ENCODE results near the gene CDH23.

Gene CDH23

GRCh38 chr10:71838264-71839211, 441.8 kb downstream of the CDH23 start:
- Histone ChIP-seq H3K4me3 (ENCODE audit: low read depth in 1 of 2, low read length in 2 of 2) (no peak overlapping the region), H3K9me3 (ENCODE audit: control insufficient read depth in 1 of 2, low read length in 2 of 2) (no peaks in the 10 kb centered on the region), H3K27ac (ENCODE audit: low read depth, low read length) (no peak overlapping the region), H3K27me3 (ENCODE audit: control insufficient read depth in 1 of 2, insufficient read depth in 2 of 2, low read length in 2 of 2) (no peaks in the 10 kb centered on the region), H3K9ac (ENCODE audit: low read depth in 1 of 2, low read length in 2 of 2) (no peak overlapping the region), H3K36me3 (ENCODE audit: control insufficient read depth in 1 of 2, insufficient read depth in 2 of 2, low read length in 2 of 2) (peaks cover 0 to 6% of the 10 kb centered on the region in 2 donors), H3K4me1 (ENCODE audit: control insufficient read depth in 1 of 2, insufficient read depth in 2 of 2, low read length in 2 of 2) (peaks cover 41 to 43% of the 10 kb centered on the region in 2 donors)

DNA sequence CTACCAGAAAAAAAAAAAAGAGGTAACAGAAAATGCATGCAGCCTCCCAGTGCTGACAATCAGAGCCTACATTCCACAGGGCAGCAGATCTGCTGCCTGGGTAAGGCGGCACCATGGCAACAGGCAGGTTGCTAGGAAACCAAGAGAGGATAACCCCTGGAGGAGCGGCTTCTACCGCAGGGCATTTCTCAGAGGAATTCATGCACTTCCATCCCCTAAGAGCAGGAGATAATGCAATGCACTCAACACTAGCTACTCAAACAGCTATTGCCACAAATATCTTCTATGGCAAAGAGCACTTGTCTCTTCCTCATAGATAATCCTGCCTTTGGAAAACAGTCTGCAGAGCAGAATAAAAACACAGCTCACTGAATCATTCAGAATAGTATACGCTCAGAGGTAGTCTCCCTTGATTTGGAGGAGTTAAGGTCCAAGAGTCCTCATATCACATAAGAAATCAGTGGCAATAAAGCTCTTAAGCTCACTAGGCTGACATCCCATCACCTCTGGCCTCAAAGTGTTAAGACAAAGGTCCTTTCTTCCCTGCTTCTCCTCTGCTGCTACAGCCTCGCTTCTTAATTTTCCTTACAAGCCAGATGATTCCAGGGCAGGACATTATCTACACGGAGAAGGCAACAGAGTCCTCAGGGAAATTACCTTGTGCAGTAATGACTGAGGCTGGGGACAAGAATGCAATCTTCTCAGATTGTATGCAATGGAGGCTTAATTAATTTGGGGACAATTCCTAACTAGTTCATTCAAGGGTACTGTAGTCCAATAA, 443.6 kb downstream of the CDH23 start:
- H3K9ac ChIP-seq (ENCODE audit: low read depth in 1 of 2, low read length in 2 of 2) = no peak overlapping the region
- H3K4me1 ChIP-seq (ENCODE audit: control insufficient read depth in 1 of 2, insufficient read depth in 2 of 2, low read length in 2 of 2) = peaks cover 38 to 41% of the 10 kb centered on the region in 2 donors
- H3K4me3 ChIP-seq (ENCODE audit: low read depth in 1 of 2, low read length in 2 of 2) = no peak overlapping the region

DNA sequence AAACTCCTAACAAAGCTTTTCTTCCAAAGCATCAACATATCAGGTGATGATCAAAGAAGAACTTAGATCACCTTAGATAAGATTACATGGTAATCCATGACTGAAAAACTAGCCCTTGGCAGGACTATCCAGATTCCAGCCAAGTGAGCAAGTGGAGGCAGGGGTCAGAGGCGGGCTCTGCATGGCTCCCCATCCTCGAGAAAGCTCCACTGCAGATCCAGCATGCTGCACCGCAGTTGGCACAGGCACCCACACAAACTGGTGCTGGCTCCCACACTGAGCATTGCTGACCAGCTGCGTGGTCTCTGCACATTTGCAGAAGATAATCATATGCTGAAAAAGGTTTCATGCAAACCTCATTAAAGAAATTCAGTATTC, 444.2 kb downstream of the CDH23 start:
- Histone ChIP-seq H3K27ac (ENCODE audit: low read depth, low read length) (no peak overlapping the region), H3K4me1 (ENCODE audit: control insufficient read depth in 1 of 2, insufficient read depth in 2 of 2, low read length in 2 of 2) (peaks cover 35 to 38% of the 10 kb centered on the region in 2 donors), H3K36me3 (ENCODE audit: control insufficient read depth in 1 of 2, insufficient read depth in 2 of 2, low read length in 2 of 2) (no peaks in the 10 kb centered on the region), H3K9ac (ENCODE audit: low read depth in 1 of 2, low read length in 2 of 2) (no peak overlapping the region), H3K9me3 (ENCODE audit: control insufficient read depth in 1 of 2, low read length in 2 of 2) (no peaks in the 10 kb centered on the region), H3K4me3 (ENCODE audit: low read depth in 1 of 2, low read length in 2 of 2) (no peak overlapping the region), H3K27me3 (ENCODE audit: control insufficient read depth in 1 of 2, insufficient read depth in 2 of 2, low read length in 2 of 2) (no peaks in the 10 kb centered on the region)

More for the DNA sequence above, 443.6 kb downstream of the CDH23 start:
- no peak overlapping the region for H3K27ac ChIP-seq (ENCODE audit: low read depth, low read length)
- H3K27me3 ChIP-seq (ENCODE audit: control insufficient read depth in 1 of 2, insufficient read depth in 2 of 2, low read length in 2 of 2) = no peaks in the 10 kb centered on the region
- H3K9me3 ChIP-seq (ENCODE audit: control insufficient read depth in 1 of 2, low read length in 2 of 2) = no peaks in the 10 kb centered on the region
- no peaks in the 10 kb centered on the region for H3K36me3 ChIP-seq (ENCODE audit: control insufficient read depth in 1 of 2, insufficient read depth in 2 of 2, low read length in 2 of 2)

DNA sequence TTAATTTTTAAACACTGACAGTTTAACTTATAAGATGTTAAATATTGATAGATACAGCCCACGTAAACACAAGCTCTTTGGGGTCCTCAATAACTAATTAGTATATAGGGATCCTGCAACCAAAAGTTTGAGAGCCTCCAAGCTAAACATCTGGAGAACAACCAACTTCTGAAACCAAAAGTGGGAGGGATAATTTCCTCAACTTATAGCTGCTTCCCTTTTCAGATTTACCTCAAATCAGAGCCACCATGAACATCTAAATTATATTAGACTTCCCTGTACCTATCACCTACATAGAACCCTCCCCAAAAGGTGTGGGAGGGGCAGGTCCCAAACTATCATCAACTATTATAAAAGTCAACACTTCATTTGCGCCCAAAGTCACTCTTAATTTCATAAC, 445.7 kb downstream of the CDH23 start:
- no peak overlapping the region for H3K27ac ChIP-seq (ENCODE audit: low read depth, low read length)

DNA sequence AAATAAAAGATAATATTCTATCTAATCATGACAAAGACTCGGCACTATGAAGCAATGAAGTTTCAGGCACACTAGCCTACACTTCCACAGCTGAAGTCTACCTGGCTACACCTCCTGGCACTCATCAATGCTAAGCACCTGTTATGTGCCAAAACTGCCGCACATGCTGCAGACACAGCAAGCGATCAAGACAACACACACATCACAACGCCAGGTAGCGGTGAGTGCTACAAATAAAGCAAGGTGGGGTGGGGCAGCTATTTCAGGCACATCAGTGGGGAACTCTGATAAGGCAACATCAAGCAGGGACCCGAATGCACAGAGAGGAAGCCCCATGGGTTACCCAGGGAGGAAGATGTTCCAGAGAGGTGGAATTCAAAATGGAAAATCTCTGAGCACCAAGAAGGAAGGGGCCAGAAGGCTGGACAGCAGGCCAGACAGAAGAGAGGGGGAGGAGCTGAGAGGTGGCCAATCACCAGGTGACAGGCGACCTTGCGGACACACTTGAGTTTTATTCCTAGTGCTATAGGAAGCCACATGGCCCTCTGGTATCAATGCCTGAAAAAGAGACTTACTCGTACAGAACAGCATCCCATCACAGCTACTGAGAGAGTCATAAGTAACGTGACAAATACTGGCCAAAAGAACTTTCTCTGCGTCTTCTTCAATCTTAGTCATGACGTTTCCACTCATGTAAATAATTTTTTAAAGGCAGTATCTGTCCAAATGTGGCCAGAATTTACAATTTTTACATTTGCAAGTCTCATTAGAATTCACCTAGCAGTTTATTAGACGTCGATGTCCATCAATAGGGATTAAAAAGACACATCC, 446.4 kb downstream of the CDH23 start:
- Histone ChIP-seq H3K9me3 (ENCODE audit: control insufficient read depth in 1 of 2, low read length in 2 of 2) (no peaks in the 10 kb centered on the region), H3K36me3 (ENCODE audit: control insufficient read depth in 1 of 2, insufficient read depth in 2 of 2, low read length in 2 of 2) (no peaks in the 10 kb centered on the region), H3K4me1 (ENCODE audit: control insufficient read depth in 1 of 2, insufficient read depth in 2 of 2, low read length in 2 of 2) (peaks cover 25 to 27% of the 10 kb centered on the region in 2 donors), H3K9ac (ENCODE audit: low read depth in 1 of 2, low read length in 2 of 2) (no peak overlapping the region), H3K27me3 (ENCODE audit: control insufficient read depth in 1 of 2, insufficient read depth in 2 of 2, low read length in 2 of 2) (no peaks in the 10 kb centered on the region), H3K4me3 (ENCODE audit: low read depth in 1 of 2, low read length in 2 of 2) (no peak overlapping the region), H3K27ac (ENCODE audit: low read depth, low read length) (no peak overlapping the region)

More for the DNA sequence above, 445.7 kb downstream of the CDH23 start:
- Histone ChIP-seq H3K27me3 (ENCODE audit: control insufficient read depth in 1 of 2, insufficient read depth in 2 of 2, low read length in 2 of 2) (no peaks in the 10 kb centered on the region), H3K36me3 (ENCODE audit: control insufficient read depth in 1 of 2, insufficient read depth in 2 of 2, low read length in 2 of 2) (no peaks in the 10 kb centered on the region), H3K4me1 (ENCODE audit: control insufficient read depth in 1 of 2, insufficient read depth in 2 of 2, low read length in 2 of 2) (peaks cover 28 to 31% of the 10 kb centered on the region in 2 donors), H3K9ac (ENCODE audit: low read depth in 1 of 2, low read length in 2 of 2) (no peak overlapping the region), H3K9me3 (ENCODE audit: control insufficient read depth in 1 of 2, low read length in 2 of 2) (no peaks in the 10 kb centered on the region), H3K4me3 (ENCODE audit: low read depth in 1 of 2, low read length in 2 of 2) (no peak overlapping the region)

DNA sequence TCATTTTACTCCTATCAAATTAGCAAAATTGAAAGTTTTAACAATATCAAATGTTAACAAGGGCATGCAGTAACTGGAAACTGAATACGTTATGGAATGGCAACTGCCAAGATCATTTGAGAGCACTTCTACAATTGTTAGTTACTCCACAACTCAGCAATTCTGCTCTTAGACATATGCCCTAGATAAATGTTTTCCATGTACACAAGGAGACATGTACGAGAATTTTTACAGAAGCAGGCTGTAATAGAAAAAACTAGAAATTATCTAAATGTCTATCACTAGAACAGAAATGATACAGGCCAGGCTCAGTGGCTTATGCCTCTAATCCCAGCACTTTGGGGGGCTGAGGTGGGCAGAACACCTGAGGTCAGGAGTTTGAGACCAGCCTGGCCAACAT, 447.4 kb downstream of the CDH23 start:
- no peak overlapping the region for H3K4me3 ChIP-seq (ENCODE audit: low read depth in 1 of 2, low read length in 2 of 2)
- peaks cover 27 to 29% of the 10 kb centered on the region in 2 donors for H3K4me1 ChIP-seq (ENCODE audit: control insufficient read depth in 1 of 2, insufficient read depth in 2 of 2, low read length in 2 of 2)
- no peaks in the 10 kb centered on the region for H3K9me3 ChIP-seq (ENCODE audit: control insufficient read depth in 1 of 2, low read length in 2 of 2)
- H3K36me3 ChIP-seq (ENCODE audit: control insufficient read depth in 1 of 2, insufficient read depth in 2 of 2, low read length in 2 of 2) = no peaks in the 10 kb centered on the region
- H3K27ac ChIP-seq (ENCODE audit: low read depth, low read length) = no peak overlapping the region
- no peaks in the 10 kb centered on the region for H3K27me3 ChIP-seq (ENCODE audit: control insufficient read depth in 1 of 2, insufficient read depth in 2 of 2, low read length in 2 of 2)
- no peak overlapping the region for H3K9ac ChIP-seq (ENCODE audit: low read depth in 1 of 2, low read length in 2 of 2)

DNA sequence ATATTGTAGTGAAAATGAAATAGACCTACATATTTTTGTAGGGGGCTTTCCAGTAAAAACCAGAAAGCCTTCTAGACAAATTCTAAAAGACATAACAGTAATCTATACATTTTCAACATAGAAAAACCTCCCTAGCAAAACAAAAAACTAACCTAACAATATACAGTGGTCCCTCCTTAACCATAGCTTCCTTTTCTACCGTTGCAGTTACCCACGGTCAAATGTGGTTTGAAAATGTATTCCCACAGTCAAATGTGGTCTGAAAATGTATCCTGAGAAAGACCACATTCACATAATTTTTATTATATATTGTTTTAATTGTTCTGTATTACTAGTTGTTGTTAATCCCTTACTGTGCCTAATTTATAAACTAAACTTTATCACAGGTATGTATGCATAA, 448.0 kb downstream of the CDH23 start:
- H3K36me3 ChIP-seq (ENCODE audit: control insufficient read depth in 1 of 2, insufficient read depth in 2 of 2, low read length in 2 of 2) = no peaks in the 10 kb centered on the region
- peaks cover 27 to 31% of the 10 kb centered on the region in 2 donors for H3K4me1 ChIP-seq (ENCODE audit: control insufficient read depth in 1 of 2, insufficient read depth in 2 of 2, low read length in 2 of 2)
- H3K27me3 ChIP-seq (ENCODE audit: control insufficient read depth in 1 of 2, insufficient read depth in 2 of 2, low read length in 2 of 2) = no peaks in the 10 kb centered on the region
- no peak overlapping the region for H3K9ac ChIP-seq (ENCODE audit: low read depth in 1 of 2, low read length in 2 of 2)
- no peak overlapping the region for H3K27ac ChIP-seq (ENCODE audit: low read depth, low read length)
- H3K4me3 ChIP-seq (ENCODE audit: low read depth in 1 of 2, low read length in 2 of 2) = no peak overlapping the region
- no peaks in the 10 kb centered on the region for H3K9me3 ChIP-seq (ENCODE audit: control insufficient read depth in 1 of 2, low read length in 2 of 2)

DNA sequence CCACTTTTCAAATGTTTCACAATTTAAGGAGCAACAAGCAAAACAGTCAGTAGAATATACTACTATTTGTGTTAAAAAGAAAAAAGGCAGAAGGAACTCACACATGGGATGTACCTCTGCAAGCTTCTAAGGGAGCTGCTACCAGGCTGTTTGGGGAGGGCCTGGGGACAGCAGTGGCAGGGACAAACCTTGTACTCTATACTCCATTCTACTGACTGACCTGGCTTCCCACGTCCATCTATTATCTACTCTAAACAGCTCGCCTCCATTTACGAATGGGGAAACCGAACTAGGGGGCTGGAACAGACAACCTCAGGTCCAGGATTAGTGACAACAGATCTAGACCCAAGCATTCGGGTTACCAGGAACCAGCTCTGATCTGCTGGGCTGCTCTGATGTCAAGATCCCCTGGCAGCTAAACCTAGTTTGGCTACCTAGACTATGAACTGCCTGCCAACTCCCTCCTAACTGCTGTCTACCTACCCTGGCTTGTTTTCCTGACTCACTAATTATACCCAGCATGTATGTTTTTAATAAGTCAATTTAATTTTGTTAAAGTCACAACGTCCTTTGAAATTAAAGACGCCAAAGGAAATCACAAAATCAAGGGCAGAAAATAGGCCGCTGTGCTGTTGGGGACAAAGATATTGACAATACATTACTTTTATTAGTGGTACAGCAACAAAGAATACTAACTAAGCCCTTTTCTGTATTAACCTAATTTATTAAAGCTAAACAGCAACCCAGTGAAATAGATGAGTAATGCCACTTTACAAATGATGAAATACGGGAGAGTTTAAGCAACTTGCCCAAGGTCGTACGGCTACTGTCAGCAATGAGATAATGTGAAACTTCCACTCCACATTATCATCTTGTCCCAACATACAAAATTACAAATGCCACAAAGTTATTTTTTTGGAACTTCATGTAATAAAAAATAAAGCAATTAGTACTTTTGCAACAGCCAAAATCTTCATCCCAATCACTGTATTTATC, 449.0 kb downstream of the CDH23 start:
- H3K9me3 ChIP-seq (ENCODE audit: control insufficient read depth in 1 of 2, low read length in 2 of 2) = no peaks in the 10 kb centered on the region
- H3K4me1 ChIP-seq (ENCODE audit: control insufficient read depth in 1 of 2, insufficient read depth in 2 of 2, low read length in 2 of 2) = peaks cover 18 to 27% of the 10 kb centered on the region in 2 donors
- no peaks in the 10 kb centered on the region for H3K36me3 ChIP-seq (ENCODE audit: control insufficient read depth in 1 of 2, insufficient read depth in 2 of 2, low read length in 2 of 2)
- no peak overlapping the region for H3K27ac ChIP-seq (ENCODE audit: low read depth, low read length)
- no peaks in the 10 kb centered on the region for H3K27me3 ChIP-seq (ENCODE audit: control insufficient read depth in 1 of 2, insufficient read depth in 2 of 2, low read length in 2 of 2)
- no peak overlapping the region for H3K9ac ChIP-seq (ENCODE audit: low read depth in 1 of 2, low read length in 2 of 2)
- H3K4me3 ChIP-seq (ENCODE audit: low read depth in 1 of 2, low read length in 2 of 2) = no peak overlapping the region

DNA sequence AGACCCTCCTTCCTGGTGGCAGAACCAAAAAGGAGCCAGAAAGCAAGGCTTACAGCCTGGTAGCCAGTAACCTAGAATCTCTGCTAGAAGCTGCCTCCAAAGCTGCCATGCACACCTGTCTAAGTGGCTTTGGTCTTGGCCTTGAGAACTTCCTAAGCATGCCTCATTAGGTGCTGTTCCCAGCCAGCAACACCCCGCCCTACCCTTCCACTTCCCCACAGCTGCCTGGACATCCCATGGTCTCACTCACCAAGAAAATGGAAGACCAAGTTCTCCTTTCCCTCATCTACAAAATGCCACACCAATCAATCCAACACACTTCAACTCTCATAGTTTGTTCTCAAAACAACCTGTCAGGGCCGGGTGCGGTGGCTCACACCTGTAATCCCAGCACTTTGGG, 450.1 kb downstream of the CDH23 start:
- H3K36me3 ChIP-seq (ENCODE audit: control insufficient read depth in 1 of 2, insufficient read depth in 2 of 2, low read length in 2 of 2) = no peaks in the 10 kb centered on the region
- no peaks in the 10 kb centered on the region for H3K9me3 ChIP-seq (ENCODE audit: control insufficient read depth in 1 of 2, low read length in 2 of 2)
- peaks cover 20 to 24% of the 10 kb centered on the region in 2 donors for H3K4me1 ChIP-seq (ENCODE audit: control insufficient read depth in 1 of 2, insufficient read depth in 2 of 2, low read length in 2 of 2)
- no peaks in the 10 kb centered on the region for H3K27me3 ChIP-seq (ENCODE audit: control insufficient read depth in 1 of 2, insufficient read depth in 2 of 2, low read length in 2 of 2)
- no peak overlapping the region for H3K4me3 ChIP-seq (ENCODE audit: low read depth in 1 of 2, low read length in 2 of 2)
- no peak overlapping the region for H3K27ac ChIP-seq (ENCODE audit: low read depth, low read length)
- H3K9ac ChIP-seq (ENCODE audit: low read depth in 1 of 2, low read length in 2 of 2) = no peak overlapping the region
